GM12878 (cell line): ENCODE measurements around the gene PTPRN2. TPM values are rescaled to one million over a fixed set of nuclear protein-coding genes. Genes with fewer than 3 reads are reported as not detected.

Experiments used
- ATAC-seq: fragments of 200-7000 bp; cut with Tn5 transposase; 3 replicates; pipeline ENCODE4 v1.9.1; 2020; ENCODE audit warnings: mild to moderate bottlenecking, moderate library complexity
- BruUV-seq: library from RNA; stranded (reverse); fragments of 400-500 nt; replicated peaks from 2 replicates; lab custom pipeline; 2021; lab: Mats Ljungman, UMichigan
- CTCF ChIA-PET: fragments of 300-600 bp; sonication (Branson Sonifier 250); formaldehyde crosslinking; extraction: SDS; loops from one replicate; lab custom pipeline; 2021; ENCODE audit warnings: inconsistent platforms; lab: Yijun Ruan, JAX
- POLR2A ChIA-PET: fragments of 350-600 bp; formaldehyde crosslinking; extraction: SDS; loops from one replicate; lab custom pipeline; 2021; ENCODE audit warnings: inconsistent platforms; lab: Charles Lee
- RAD21 ChIA-PET: fragments of 300-600 bp; sonication (Branson Sonifier 250); formaldehyde crosslinking; loops from one replicate; lab custom pipeline; 2023; ENCODE audit warnings: antibody characterized with exemption; ENCODE audit not compliant: unreplicated experiment; lab: Charles Lee
- SMC1A ChIA-PET: fragments of 300-600 bp; sonication (Branson Sonifier 250); formaldehyde crosslinking; loops from one replicate; lab custom pipeline; 2023; ENCODE audit not compliant: unreplicated experiment, uncharacterized antibody; lab: Charles Lee
- DNase-seq: peaks from one replicate; pipeline ENCODE4 v3.0.0-alpha.2; 2011; ENCODE audit warnings: low read depth, low spot score
- FAIRE-seq: peaks from 3 replicates; lab custom pipeline; 2011; peaks lifted over from hg19 to GRCh38; lab: Jason Lieb, UNC
- H2AFZ ChIP-seq: 2 replicates; pipeline ENCODE4 v1.6.0; 2011; ENCODE audit warnings: low read depth, low read length, control low read depth; ENCODE audit not compliant: control insufficient read depth
- H3K27ac ChIP-seq: 2 replicates; pipeline ENCODE4 v1.5.1; 2011; ENCODE audit warnings: control low read depth; ENCODE audit not compliant: control insufficient read depth, insufficient read depth
- H3K27me3 ChIP-seq, 2 experiments: replicated peaks in 1 of 2; 2 replicates each; pipeline versions ENCODE4 v1.6.0 to v1.6.1; 2011; ENCODE audit warnings: low read length in 1 of 2; ENCODE audit not compliant: control insufficient read depth in 2 of 2, insufficient read depth in 2 of 2
- H3K36me3 ChIP-seq, 2 experiments: 2 replicates each; pipeline ENCODE4 v1.5.1; 2011; ENCODE audit warnings: low read length in 1 of 2; ENCODE audit not compliant: control insufficient read depth in 2 of 2, insufficient read depth in 2 of 2
- H3K4me1 ChIP-seq: 2 replicates; pipeline ENCODE4 v1.6.1; 2011; ENCODE audit warnings: mild to moderate bottlenecking, low read length, moderate library complexity, mixed read lengths; ENCODE audit not compliant: control insufficient read depth, insufficient read depth
- H3K4me2 ChIP-seq: 2 replicates; pipeline ENCODE4 v1.6.0; 2011; ENCODE audit warnings: control low read depth; ENCODE audit not compliant: control insufficient read depth, insufficient read depth
- H3K4me3 ChIP-seq: fragments of 200-600 bp; sonication (generic); 2 replicates; pipeline ENCODE4 v1.5.1; 2016
- H3K79me2 ChIP-seq: 2 replicates; pipeline ENCODE4 v1.6.0; 2011; ENCODE audit warnings: low read length; ENCODE audit not compliant: control insufficient read depth, insufficient read depth
- H3K9ac ChIP-seq: 2 replicates; pipeline ENCODE4 v1.8.0; 2011; ENCODE audit warnings: low read length, control low read depth, mixed read lengths; ENCODE audit not compliant: control insufficient read depth, insufficient read depth
- H3K9me3 ChIP-seq: replicated peaks from 3 replicates; pipeline ENCODE4 v1.5.1; 2011; ENCODE audit warnings: mild to moderate bottlenecking, low read length; ENCODE audit not compliant: control insufficient read depth, insufficient read depth
- H4K20me1 ChIP-seq: 2 replicates; pipeline ENCODE4 v1.6.0; 2011; ENCODE audit not compliant: control insufficient read depth, insufficient read depth
- BACH1 ChIP-seq: fragments of 450-650 bp; IDR thresholded peaks from 2 replicates; pipeline ENCODE4 v1.6.1; 2017; ENCODE audit warnings: mild to moderate bottlenecking, borderline replicate concordance
- DPF2 ChIP-seq: fragments of 450-650 bp; IDR thresholded peaks from 2 replicates; pipeline ENCODE4 v1.6.1; 2017; ENCODE audit warnings: mild to moderate bottlenecking
- HDAC6 ChIP-seq: fragments of 200-600 bp; sonication (generic); IDR thresholded peaks from one replicate; pipeline ENCODE4 v1.8.0; 2017; ENCODE audit warnings: antibody characterized with exemption; ENCODE audit not compliant: unreplicated experiment
- MYB ChIP-seq: fragments of 150-350 bp; IDR thresholded peaks from 2 replicates; pipeline ENCODE4 v1.6.1; 2014; ENCODE audit warnings: mild to moderate bottlenecking, low read depth, low read length, borderline replicate concordance
- NFIC ChIP-seq: IDR thresholded peaks from 2 replicates; pipeline ENCODE4 v1.6.1; 2012; ENCODE audit warnings: low read depth, mild to moderate bottlenecking, inconsistent platforms, low read length, moderate library complexity
- NFYB ChIP-seq: IDR thresholded peaks from 2 replicates; pipeline ENCODE4 v1.6.1; 2011; ENCODE audit warnings: low read depth, mild to moderate bottlenecking, low read length, improper control_type of control experiment, moderate library complexity; ENCODE audit not compliant: insufficient read depth
- NRF1 ChIP-seq: conservative IDR thresholded peaks from 2 replicates; pipeline ENCODE4 v1.6.1; 2011; ENCODE audit warnings: mild to moderate bottlenecking, low read depth, low read length, improper control_type of control experiment
- POLR2AphosphoS2 ChIP-seq: IDR thresholded peaks from 2 replicates; pipeline ENCODE4 v1.6.1; 2011; ENCODE audit warnings: low read depth, mild to moderate bottlenecking, low read length, improper control_type of control experiment, moderate library complexity
- POU2F2 ChIP-seq: IDR thresholded peaks from 3 replicates; pipeline ENCODE4 v1.6.1; 2011; ENCODE audit warnings: low read depth, mild to moderate bottlenecking, low read length, borderline replicate concordance
- RELA ChIP-seq: fragments of 450-650 bp; IDR thresholded peaks from 2 replicates; pipeline ENCODE4 v1.8.0; 2014; ENCODE audit warnings: borderline replicate concordance; ENCODE audit not compliant: partially characterized antibody
- STAT1 ChIP-seq: fragments of 450-650 bp; conservative IDR thresholded peaks from 2 replicates; pipeline ENCODE4 v1.6.1; 2014; ENCODE audit warnings: antibody characterized with exemption, mild to moderate bottlenecking
- WRNIP1 ChIP-seq: IDR thresholded peaks from 2 replicates; pipeline ENCODE4 v1.6.1; 2011; ENCODE audit warnings: low read depth, low read length, improper control_type of control experiment, borderline replicate concordance
- YBX1 ChIP-seq: fragments of 450-650 bp; IDR thresholded peaks from 2 replicates; pipeline ENCODE4 v1.6.1; 2016; ENCODE audit warnings: antibody characterized with exemption
- ZNF24 ChIP-seq: fragments of 450-650 bp; IDR thresholded peaks from 2 replicates; pipeline ENCODE4 v1.6.1; 2017; ENCODE audit warnings: antibody characterized with exemption, mild to moderate bottlenecking
- ZNF274 ChIP-seq: IDR thresholded peaks from one replicate; pipeline ENCODE4 v1.8.0; 2011; ENCODE audit not compliant: insufficient read length, insufficient read depth
- WGBS: methylation state at CpG from one replicate; pipeline ENCODE4 v1.1.6; 2016; ENCODE audit warnings: low lambda C conversion rate; ENCODE audit not compliant: insufficient replicate concordance, insufficient coverage; ENCODE audit errors: missing lambda C conversion rate; 5-methylcytosine and 5-hydroxymethylcytosine counted together
- in situ Hi-C: fragments of 300-500 bp; cut with MboI; formaldehyde crosslinking; loops from 9 replicates; pipeline ENCODE4 v1.14.3; 2018; ENCODE audit warnings: mixed read lengths
- intact Hi-C: fragments of 100-400 bp; cut with micrococcal nuclease; formaldehyde crosslinking; loops from one replicate; pipeline ENCODE4 v1.14.2; 2022; ENCODE audit not compliant: unreplicated experiment
- polyA plus RNA-seq, 11 experiments: library from polyadenylated mRNA; depleted of rRNA in 4 of 11; unstranded in 6 of 11; stranded (reverse) in 5 of 11; fragments of >200 nt; fragmentation: Nextera tagmentation in 4 of 11; fragmentation: Illumina TruSeq in 1 of 11; extraction: Ambion mirVana in 4 of 11; extraction: Trizol in 1 of 11; gene quantifications; 1 replicate in 1 of 11; 2 replicates in 10 of 11; pipeline versions ENCODE4 v1.2.1 to v1.2.3, GENCODE V29; 2011 to 2016; ENCODE audit warnings: inconsistent platforms in 2 of 11, missing spikeins in 2 of 11, low read depth in 1 of 11
- total RNA-seq, 4 experiments: library from RNA; depleted of rRNA in 3 of 4; stranded (reverse); fragments of >200 nt in 3 of 4; fragmentation: Illumina TruSeq in 1 of 4; extraction: Trizol in 1 of 4; gene quantifications; 2 replicates each; pipeline versions ENCODE4 v1.2.1 to v1.2.3, GENCODE V29; 2013 to 2021

Gene PTPRN2
- total and polyA plus RNA-seq, 10 of the 15 experiments (the other 5 are each of a cell fraction or from before 2014, with no cell fraction given), result 5.4 TPM; not detected in 9

DNA sequence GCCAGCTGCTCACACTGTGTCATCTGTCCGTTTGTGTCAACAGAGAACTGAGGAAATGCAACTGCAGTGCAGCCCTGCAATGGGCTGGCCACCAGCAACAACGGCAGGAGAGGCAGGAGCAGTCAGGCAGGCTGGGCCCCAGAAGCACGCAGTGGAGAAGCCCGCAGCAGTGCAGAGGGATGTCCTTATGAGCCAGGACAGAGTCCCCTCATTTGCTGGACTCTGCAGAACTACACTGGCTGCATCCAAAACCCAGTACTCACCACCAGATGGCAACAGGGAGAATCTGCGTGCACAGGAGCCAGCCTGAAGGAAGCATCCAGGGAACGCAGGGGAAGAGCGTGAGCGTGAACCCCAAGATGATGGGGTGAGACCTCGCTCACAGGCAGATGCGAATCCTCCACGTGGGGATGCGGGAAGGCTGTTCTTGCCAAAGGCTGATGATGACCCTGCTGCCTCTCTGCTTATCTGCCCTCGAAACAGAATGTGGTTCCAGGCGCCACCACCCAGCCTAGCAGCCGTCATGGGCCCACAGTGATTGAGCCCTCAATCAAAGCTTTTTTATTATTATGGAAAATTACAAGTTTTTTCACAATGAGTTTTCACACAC, 232.1 kb downstream of the PTPRN2 start:
- FAIRE-seq, result no peak
- RAD21 ChIA-PET, result no interaction called here
- BruUV-seq, result no TSS peak
- no peaks in the 10 kb centered on the region for H3K79me2 ChIP-seq
- POLR2A ChIA-PET, result no interaction called here
- no peak overlapping the region for H3K4me3 ChIP-seq
- no peaks in the 10 kb centered on the region for H3K4me1 ChIP-seq
- no peaks in the 10 kb centered on the region for H3K36me3 ChIP-seq
- H3K9me3 ChIP-seq, result no peaks in the 10 kb centered on the region; the same call in 2 of the 3 replicates
- SMC1A ChIA-PET, result no interaction called here
- intact Hi-C loops (no loop called here), in situ Hi-C loops (loop anchor here (5.0 kb wide), 1 partner anchor 48 kb away; no protein-coding TSS in a partner anchor)
- CTCF ChIA-PET, result interaction anchor here (1.3 kb wide), 1 partner anchor 622 kb away, joined by 3 read pairs; no protein-coding TSS in a partner anchor
- H4K20me1 ChIP-seq, result no peaks in the 10 kb centered on the region
- DNase-seq, result no peak
- WGBS, result 42% methylated on average over 15 of the region's 15 CpGs
- no peak overlapping the region for H3K27ac ChIP-seq
- no peak for ATAC-seq
- no peaks in the 10 kb centered on the region for H3K27me3 ChIP-seq
- H2AFZ ChIP-seq, result no peak overlapping the region
- H3K4me2 ChIP-seq, result no peak overlapping the region
- TF ChIP-seq NFYB (no peak), DPF2 (no peak), WRNIP1 (no peak), STAT1 (no peak), HDAC6 (no peak), ZNF274 (no peak), NFIC (no peak), BACH1 (no peak), YBX1 (no peak), MYB (no peak), POLR2AphosphoS2 (no peak), RELA (no peak), NRF1 (no peak), POU2F2 (no peak), ZNF24 (no peak)
- H3K9ac ChIP-seq, result no peak overlapping the region
